Naive thymus-derived CD4-positive, alpha-beta T cell (primary cell): Measurements from ENCODE around the gene GLI3. TPM values are rescaled to one million over a fixed set of nuclear protein-coding genes. Genes with fewer than 3 reads are reported as not detected.

Source experiments
- ATAC-seq: fragments of 150-1000 bp; cut with Tn5 transposase; 2 replicates; pipeline ENCODE4 v1.10.0; 2021; ENCODE audit warnings: mild to moderate bottlenecking, moderate library complexity
- CTCF ChIA-PET: fragments of 350-600 bp; sonication (Branson Sonifier 250); formaldehyde crosslinking; loops from one replicate; lab custom pipeline; 2021; ENCODE audit warnings: antibody characterized with exemption; lab: Charles Lee
- POLR2A ChIA-PET: fragments of 350-600 bp; sonication (Branson Sonifier 250); formaldehyde crosslinking; loops from one replicate; lab custom pipeline; 2021; ENCODE audit warnings: antibody characterized with exemption, inconsistent platforms; lab: Charles Lee
- DNase-seq, 9 donors: peaks; one replicate each; pipeline versions ENCODE4 v3.0.0 to v3.0.0-alpha.2; 2020 to 2022; ENCODE audit warnings: mixed read lengths in 1 of 9
- H3K27ac ChIP-seq: one replicate; pipeline ENCODE4 v1.7.0; 2013; ENCODE audit warnings: mild to moderate bottlenecking, low read depth, low read length, moderate library complexity
- H3K27me3 ChIP-seq, 2 donors: one replicate each; pipeline ENCODE4 v1.7.0; 2013; ENCODE audit warnings: low read length in 2 of 2, mild to moderate bottlenecking in 2 of 2, moderate library complexity in 2 of 2; ENCODE audit not compliant: control insufficient read depth in 2 of 2, insufficient read depth in 2 of 2
- H3K36me3 ChIP-seq, 3 experiments: 1 replicate in 2 of 3; 2 replicates in 1 of 3; pipeline ENCODE4 v1.7.0; 2013; ENCODE audit warnings: low read length in 3 of 3, mild to moderate bottlenecking in 3 of 3, moderate library complexity in 1 of 3; ENCODE audit not compliant: insufficient read depth in 3 of 3, control insufficient read depth in 2 of 3
- H3K4me1 ChIP-seq, 2 donors: one replicate each; pipeline ENCODE4 v1.7.0; 2013; ENCODE audit warnings: low read length in 2 of 2, mild to moderate bottlenecking in 2 of 2, moderate library complexity in 1 of 2; ENCODE audit not compliant: control insufficient read depth in 2 of 2, insufficient read depth in 2 of 2
- H3K4me3 ChIP-seq: 2 replicates; pipeline ENCODE4 v1.7.0; 2013; ENCODE audit warnings: mild to moderate bottlenecking, low read length
- H3K9me3 ChIP-seq, 3 experiments: 1 replicate in 2 of 3; 2 replicates in 1 of 3; pipeline ENCODE4 v1.7.0; 2013; ENCODE audit warnings: low read length in 3 of 3; ENCODE audit not compliant: control insufficient read depth in 2 of 3
- H3K27ac Mint-ChIP-seq, 9 donors: one replicate each; pipeline ENCODE4 v1.8.0; 2020 to 2022; ENCODE audit warnings: mixed read lengths in 9 of 9, mild to moderate bottlenecking in 8 of 9, moderate library complexity in 5 of 9, inconsistent platforms in 2 of 9
- H3K27me3 Mint-ChIP-seq, 5 donors: one replicate each; pipeline ENCODE4 v1.8.0; 2021 to 2022; ENCODE audit warnings: mixed read lengths in 5 of 5, mild to moderate bottlenecking in 1 of 5
- H3K36me3 Mint-ChIP-seq, 5 donors: one replicate each; pipeline ENCODE4 v1.8.0; 2020 to 2022; ENCODE audit warnings: mixed read lengths in 5 of 5, mild to moderate bottlenecking in 3 of 5, inconsistent platforms in 1 of 5
- H3K4me1 Mint-ChIP-seq, 7 donors: one replicate each; pipeline ENCODE4 v1.8.0; 2020 to 2022; ENCODE audit warnings: mixed read lengths in 7 of 7, mild to moderate bottlenecking in 3 of 7, inconsistent platforms in 1 of 7
- H3K4me3 Mint-ChIP-seq, 10 donors: one replicate each; pipeline ENCODE4 v1.8.0; 2020 to 2022; ENCODE audit warnings: mild to moderate bottlenecking in 10 of 10, mixed read lengths in 10 of 10, moderate library complexity in 6 of 10, inconsistent platforms in 2 of 10
- H3K9me3 Mint-ChIP-seq, 11 donors: one replicate each; pipeline ENCODE4 v1.8.0; 2020 to 2022; ENCODE audit warnings: mixed read lengths in 11 of 11, mild to moderate bottlenecking in 4 of 11, inconsistent platforms in 1 of 11, moderate library complexity in 1 of 11
- intact Hi-C, 2 donors: fragments of 100-400 bp; cut with micrococcal nuclease; formaldehyde crosslinking; loops; one replicate each; pipeline ENCODE4 v1.15.1; 2023
- polyA plus RNA-seq, 2 donors: library from polyadenylated mRNA; unstranded; fragments of 300-500 nt; fragmentation: Illumina TruSeq; gene quantifications; one replicate each; pipeline ENCODE4 v1.2.3, GENCODE V29; 2021
- total RNA-seq, 6 experiments: library from RNA in 5 of 6; stranded (reverse) in 5 of 6; gene quantifications; 1 replicate in 5 of 6; 2 replicates in 1 of 6; pipeline ENCODE4 v1.2.3 and lab custom pipeline; 2021 to 2026

GLI3 gene
- total and polyA plus RNA-seq, 7 experiments from 2014 or later, result 0.32 to 0.95 (median 0.54) TPM; not detected in 4

GRCh38 chr7:41954976-41955375, 282.0 kb downstream of the GLI3 start:
- H3K36me3 Mint-ChIP-seq, result no peaks in the 10 kb centered on the region
- peaks cover 15 to 47% (median 39%) of the 10 kb centered on the region in 5 donors for H3K27me3 Mint-ChIP-seq
- Histone ChIP-seq H3K4me1 (no peaks in the 10 kb centered on the region), H3K27ac (no peak overlapping the region), H3K4me3 (no peak overlapping the region), H3K9me3 (no peaks in the 10 kb centered on the region), H3K27me3 (no peaks in the 10 kb centered on the region), H3K36me3 (no peaks in the 10 kb centered on the region)
- H3K9me3 Mint-ChIP-seq, result no peaks in the 10 kb centered on the region
- no peak overlapping the region for H3K4me3 Mint-ChIP-seq
- ChIA-PET POLR2A (no interaction called here), CTCF (interaction anchor here (1.2 kb wide), 1 partner anchor 14 kb away, joined by 6 read pairs; no protein-coding TSS in a partner anchor)
- H3K4me1 Mint-ChIP-seq, result no peaks in the 10 kb centered on the region
- intact Hi-C loops, result no loop called here
- DNase-seq (no peak), ATAC-seq (no peak)
- H3K27ac Mint-ChIP-seq, result no peak overlapping the region

GRCh38 chr7:41948503-41948902, 288.5 kb downstream of the GLI3 start:
- H3K27ac ChIP-seq, result no peak overlapping the region
- Mint-ChIP-seq H3K4me1 (peaks cover 0 to 4% (median 0%) of the 10 kb centered on the region in 7 donors), H3K36me3 (no peaks in the 10 kb centered on the region), H3K4me3 (no peak overlapping the region), H3K27me3 (peaks cover 5 to 13% (median 12%) of the 10 kb centered on the region in 5 donors), H3K9me3 (no peaks in the 10 kb centered on the region), H3K27ac (no peak overlapping the region)
- H3K9me3 ChIP-seq, result no peaks in the 10 kb centered on the region
- DNase-seq (no peak), ATAC-seq (no peak)
- intact Hi-C loops, result no loop called here
- H3K36me3 ChIP-seq, result no peaks in the 10 kb centered on the region
- H3K4me3 ChIP-seq, result no peak overlapping the region
- no peaks in the 10 kb centered on the region for H3K27me3 ChIP-seq
- ChIA-PET CTCF (interaction anchor here (1.5 kb wide), 1 partner anchor 8 kb away, joined by 6 read pairs; no protein-coding TSS in a partner anchor), POLR2A (no interaction called here)
- H3K4me1 ChIP-seq, result no peaks in the 10 kb centered on the region

- Histone ChIP-seq H3K27me3 (no peaks in the 10 kb centered on the region), H3K4me1 (no peaks in the 10 kb centered on the region), H3K27ac (no peak overlapping the region), H3K9me3 (no peaks in the 10 kb centered on the region), H3K4me3 (no peak overlapping the region), H3K36me3 (no peaks in the 10 kb centered on the region)
- POLR2A ChIA-PET, result no interaction called here
- peak; percentile 81 for ATAC-seq
- Mint-ChIP-seq H3K27ac (no peak overlapping the region), H3K4me1 (peaks cover 0 to 13% (median 7%) of the 10 kb centered on the region in 7 donors), H3K27me3 (peaks cover 17 to 39% (median 28%) of the 10 kb centered on the region in 5 donors), H3K36me3 (no peaks in the 10 kb centered on the region), H3K4me3 (peak overlapping the region in 4 of 10 donors; percentile 26 to 51 (median 40)), H3K9me3 (no peaks in the 10 kb centered on the region)
- CTCF ChIA-PET, result interaction anchor here (0.7 kb wide), 2 partner anchors 11 to 860 kb away, joined by 3 read pairs; no protein-coding TSS in a partner anchor
- peak; percentile 18 to 73 (median 46) for DNase-seq
- intact Hi-C loops, result loop anchor here (1.0 to 5.0 kb wide), 7 partner anchors 62 to 1896 kb away; no protein-coding TSS in a partner anchor
Observed at GRCh38 chr7:41943094-41943577, 293.9 kb downstream of the GLI3 start.

- peaks cover 0 to 13% (median 7%) of the 10 kb centered on the region in 7 donors for H3K4me1 Mint-ChIP-seq
- intact Hi-C loops, result loop anchor here (1.0 to 5.0 kb wide), 7 partner anchors 62 to 1897 kb away; no protein-coding TSS in a partner anchor
- no peak for DNase-seq
Observed at GRCh38 chr7:41942468-41943093, 294.4 kb downstream of the GLI3 start.

GRCh38 chr7:41940760-41941343, 296.2 kb downstream of the GLI3 start:
- Histone ChIP-seq H3K27ac (no peak overlapping the region), H3K27me3 (no peaks in the 10 kb centered on the region), H3K4me3 (no peak overlapping the region), H3K9me3 (no peaks in the 10 kb centered on the region), H3K36me3 (no peaks in the 10 kb centered on the region), H3K4me1 (no peaks in the 10 kb centered on the region)
- no peak overlapping the region for H3K27ac Mint-ChIP-seq
- intact Hi-C loops, result loop anchor here in 1 of 2 donors (2.0 to 5.0 kb wide), 3 partner anchors 902 to 1709 kb away; no protein-coding TSS in a partner anchor
- POLR2A ChIA-PET, result no interaction called here
- no peaks in the 10 kb centered on the region for H3K9me3 Mint-ChIP-seq
- peaks cover 17 to 40% (median 23%) of the 10 kb centered on the region in 5 donors for H3K27me3 Mint-ChIP-seq
- DNase-seq (peak in 8 of 9 donors; percentile 14 to 53 (median 36)), ATAC-seq (peak; percentile 77)
- peaks cover 0 to 13% (median 7%) of the 10 kb centered on the region in 7 donors for H3K4me1 Mint-ChIP-seq
- CTCF ChIA-PET, result interaction anchor here (0.6 to 2.1 kb wide), 9 partner anchors 8 to 1907 kb away, joined by 3 to 8 read pairs (median 6); no protein-coding TSS in a partner anchor
- no peaks in the 10 kb centered on the region for H3K36me3 Mint-ChIP-seq
- H3K4me3 Mint-ChIP-seq, result peak overlapping the region in 1 of 10 donors; percentile 23

More at GRCh38 chr7:41942468-41943093, 294.4 kb downstream of the GLI3 start:
- Histone ChIP-seq H3K36me3 (no peaks in the 10 kb centered on the region), H3K27me3 (no peaks in the 10 kb centered on the region), H3K4me3 (no peak overlapping the region), H3K9me3 (no peaks in the 10 kb centered on the region), H3K27ac (no peak overlapping the region), H3K4me1 (no peaks in the 10 kb centered on the region)
- ATAC-seq, result peak; percentile 10
- ChIA-PET POLR2A (no interaction called here), CTCF (interaction anchor here (0.7 to 2.1 kb wide), 2 partner anchors 10 to 934 kb away, joined by 3 to 6 read pairs; no protein-coding TSS in a partner anchor)
- H3K36me3 Mint-ChIP-seq, result no peaks in the 10 kb centered on the region
- no peak overlapping the region for H3K27ac Mint-ChIP-seq
- peak overlapping the region in 4 of 10 donors; percentile 26 to 51 (median 40) for H3K4me3 Mint-ChIP-seq
- peaks cover 17 to 40% (median 28%) of the 10 kb centered on the region in 5 donors for H3K27me3 Mint-ChIP-seq
- H3K9me3 Mint-ChIP-seq, result no peaks in the 10 kb centered on the region

- Mint-ChIP-seq H3K36me3 (no peaks in the 10 kb centered on the region), H3K9me3 (no peaks in the 10 kb centered on the region), H3K27me3 (peaks cover 17 to 40% (median 23%) of the 10 kb centered on the region in 5 donors), H3K27ac (no peak overlapping the region), H3K4me3 (no peak overlapping the region), H3K4me1 (peaks cover 0 to 11% (median 6%) of the 10 kb centered on the region in 7 donors)
- Histone ChIP-seq H3K36me3 (no peaks in the 10 kb centered on the region), H3K4me3 (no peak overlapping the region), H3K27ac (no peak overlapping the region), H3K27me3 (no peaks in the 10 kb centered on the region), H3K9me3 (no peaks in the 10 kb centered on the region), H3K4me1 (no peaks in the 10 kb centered on the region)
- DNase-seq, result no peak
- intact Hi-C loops, result no loop called here
- ATAC-seq, result no peak
- ChIA-PET CTCF (interaction anchor here (0.8 kb wide), 1 partner anchor 39 kb away, joined by 3 read pairs; no protein-coding TSS in a partner anchor), POLR2A (no interaction called here)
Observed at GRCh38 chr7:41938371-41938770, 298.6 kb downstream of the GLI3 start.
